ENCODE data around the gene TMEM106C. TPM values are rescaled to one million over a fixed set of nuclear protein-coding genes. Genes with fewer than 3 reads are reported as not detected.

The TMEM106C gene
- total and polyA plus RNA-seq, 10 of the 15 experiments (the other 5 are each of a cell fraction or from before 2014, with no cell fraction given): 90.2 to 280 (median 161) TPM

GRCh38 chr12:48009471-48009870 is 46.1 kb downstream of the TMEM106C start:
- no peak overlapping the region for H2AFZ ChIP-seq (ENCODE audit: control insufficient read depth, low read depth, low read length)
- in situ Hi-C loops (cut with MboI): no loop called here
- H3K9me3 ChIP-seq (replicated peaks; ENCODE audit: control insufficient read depth, insufficient read depth, low read length): no peaks in the 10 kb centered on the region
- FAIRE-seq: no peak
- no peak overlapping the region for H3K27ac ChIP-seq (ENCODE audit: control insufficient read depth, insufficient read depth)
- no peaks in the 10 kb centered on the region for H3K4me1 ChIP-seq (ENCODE audit: control insufficient read depth, insufficient read depth, low read length)
- TF ChIP-seq, protein P1, sequence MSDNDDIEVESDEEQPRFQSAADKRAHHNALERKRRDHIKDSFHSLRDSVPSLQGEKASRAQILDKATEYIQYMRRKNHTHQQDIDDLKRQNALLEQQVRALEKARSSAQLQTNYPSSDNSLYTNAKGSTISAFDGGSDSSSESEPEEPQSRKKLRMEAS (IDR thresholded peaks at IDR 0.05; ENCODE audit: low read depth, low read length): no peak
- no peak for TF ChIP-seq MYC (IDR thresholded peaks at IDR 0.05; ENCODE audit: insufficient read depth, insufficient read length, insufficient replicate concordance, low read length, severe bottlenecking)
- TF ChIP-seq ZBTB4 (CRISPR knock-in tag; IDR thresholded peaks at IDR 0.05): no peak
- no peak for TF ChIP-seq BHLHE40 (IDR thresholded peaks at IDR 0.05; ENCODE audit: borderline replicate concordance in 1 of 2, low read depth in 2 of 2, low read length in 1 of 2)
- no peak for TF ChIP-seq EZH2 (IDR thresholded peaks at IDR 0.05; ENCODE audit: borderline replicate concordance, control insufficient read depth, low read depth, low read length)
- TF ChIP-seq NBN (IDR thresholded peaks at IDR 0.05): no peak
- TF ChIP-seq, protein P2, sequence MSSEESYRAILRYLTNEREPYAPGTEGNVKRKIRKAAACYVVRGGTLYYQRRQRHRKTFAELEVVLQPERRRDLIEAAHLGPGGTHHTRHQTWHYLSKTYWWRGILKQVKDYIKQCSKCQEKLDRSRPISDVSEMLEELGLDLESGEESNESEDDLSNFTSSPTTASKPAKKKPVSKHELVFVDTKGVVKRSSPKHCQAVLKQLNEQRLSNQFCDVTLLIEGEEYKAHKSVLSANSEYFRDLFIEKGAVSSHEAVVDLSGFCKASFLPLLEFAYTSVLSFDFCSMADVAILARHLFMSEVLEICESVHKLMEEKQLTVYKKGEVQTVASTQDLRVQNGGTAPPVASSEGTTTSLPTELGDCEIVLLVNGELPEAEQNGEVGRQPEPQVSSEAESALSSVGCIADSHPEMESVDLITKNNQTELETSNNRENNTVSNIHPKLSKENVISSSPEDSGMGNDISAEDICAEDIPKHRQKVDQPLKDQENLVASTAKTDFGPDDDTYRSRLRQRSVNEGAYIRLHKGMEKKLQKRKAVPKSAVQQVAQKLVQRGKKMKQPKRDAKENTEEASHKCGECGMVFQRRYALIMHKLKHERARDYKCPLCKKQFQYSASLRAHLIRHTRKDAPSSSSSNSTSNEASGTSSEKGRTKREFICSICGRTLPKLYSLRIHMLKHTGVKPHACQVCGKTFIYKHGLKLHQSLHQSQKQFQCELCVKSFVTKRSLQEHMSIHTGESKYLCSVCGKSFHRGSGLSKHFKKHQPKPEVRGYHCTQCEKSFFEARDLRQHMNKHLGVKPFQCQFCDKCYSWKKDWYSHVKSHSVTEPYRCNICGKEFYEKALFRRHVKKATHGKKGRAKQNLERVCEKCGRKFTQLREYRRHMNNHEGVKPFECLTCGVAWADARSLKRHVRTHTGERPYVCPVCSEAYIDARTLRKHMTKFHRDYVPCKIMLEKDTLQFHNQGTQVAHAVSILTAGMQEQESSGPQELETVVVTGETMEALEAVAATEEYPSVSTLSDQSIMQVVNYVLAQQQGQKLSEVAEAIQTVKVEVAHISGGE (CRISPR knock-in tag; IDR thresholded peaks at IDR 0.05): no peak
- no peak for TF ChIP-seq SREBF1 (IDR thresholded peaks at IDR 0.05; ENCODE audit: low read length)
- no peak for TF ChIP-seq NRF1 (conservative IDR thresholded peaks at IDR 0.05; ENCODE audit: low read depth, low read length)
- no peak for TF ChIP-seq RBBP5 (conservative IDR thresholded peaks at IDR 0.05)
- SMC1A ChIA-PET (ENCODE audit: uncharacterized antibody, unreplicated experiment): no interaction called here
- CTCF ChIA-PET: no interaction called here
- no peaks in the 10 kb centered on the region for H3K36me3 ChIP-seq (ENCODE audit: control insufficient read depth in 2 of 2, insufficient read depth in 2 of 2, low read length in 1 of 2)
- peaks cover 6 to 7% of the 10 kb centered on the region in 2 experiments for H3K27me3 ChIP-seq (replicated peaks in 1 of 2; ENCODE audit: control insufficient read depth in 2 of 2, insufficient read depth in 2 of 2, low read length in 1 of 2)
- no TSS peak for BruUV-seq (replicated peaks)
- 0% methylated on average over 1 of the region's 1 CpG for WGBS (ENCODE audit: insufficient coverage, insufficient replicate concordance, low lambda C conversion rate, missing lambda C conversion rate)
- ATAC-seq: no peak
- no peak overlapping the region for H3K9ac ChIP-seq (ENCODE audit: control insufficient read depth, insufficient read depth, low read length)
- intact Hi-C loops (cut with micrococcal nuclease; ENCODE audit: unreplicated experiment): no loop called here
- DNase-seq (ENCODE audit: low read depth, low spot score): no peak
- H3K4me3 ChIP-seq: no peak overlapping the region
- POLR2A ChIA-PET: no interaction called here
- no peaks in the 10 kb centered on the region for H4K20me1 ChIP-seq (ENCODE audit: control insufficient read depth, insufficient read depth)
- no peaks in the 10 kb centered on the region for H3K79me2 ChIP-seq (ENCODE audit: control insufficient read depth, insufficient read depth, low read length)
- RAD21 ChIA-PET (ENCODE audit: unreplicated experiment): no interaction called here
- no peak overlapping the region for H3K4me2 ChIP-seq (ENCODE audit: control insufficient read depth, insufficient read depth)

All from GM12878 (cell line).